Prostate gland (tissue), 2 donors: Measurements from ENCODE around the gene B3GLCT. TPM values are rescaled to one million over a fixed set of nuclear protein-coding genes. Genes with fewer than 3 reads are reported as not detected.
A peak's percentile ranks its signal among the peaks of the same experiment; 100 is the strongest.

Source experiments
- DNase-seq: peaks from one replicate; pipeline ENCODE4 v3.0.0-alpha.2; 2019; ENCODE audit warnings: low spot score
- H3K27ac ChIP-seq, 2 donors: fragments of 200-600 bp; sonication (generic); 2 replicates each; pipeline ENCODE4 v1.5.1; 2017 to 2019
- H3K27me3 ChIP-seq: fragments of 200-600 bp; sonication (generic); replicated peaks from 2 replicates; pipeline ENCODE4 v1.5.1; 2019; ENCODE audit not compliant: insufficient read depth
- H3K36me3 ChIP-seq, 2 donors: fragments of 200-600 bp; sonication (generic); 1 replicate in 1 of 2; 2 replicates in 1 of 2; pipeline versions ENCODE4 v1.5.1 to v1.8.1; 2017 to 2019
- H3K4me1 ChIP-seq: fragments of 200-600 bp; sonication (generic); replicated peaks from 2 replicates; pipeline ENCODE4 v1.5.1; 2019
- H3K4me3 ChIP-seq, 2 donors: fragments of 200-600 bp; sonication (generic); 2 replicates each; pipeline ENCODE4 v1.5.1; 2017 to 2019
- H3K9me3 ChIP-seq: fragments of 200-600 bp; sonication (generic); 2 replicates; pipeline ENCODE4 v1.5.1; 2017
- CTCF ChIP-seq, 4 experiments: fragments of 200-600 bp in 2 of 4; fragments of 450-650 bp in 2 of 4; sonication (generic) in 2 of 4; IDR thresholded peaks; 1 replicate in 3 of 4; 2 replicates in 1 of 4; pipeline ENCODE4 v1.5.1; 2016 to 2019; ENCODE audit warnings: antibody characterized with exemption in 4 of 4, mild to moderate bottlenecking in 2 of 4, moderate library complexity in 2 of 4
- POLR2A ChIP-seq: fragments of 450-650 bp; IDR thresholded peaks from one replicate; pipeline ENCODE4 v1.6.1; 2016; ENCODE audit warnings: antibody characterized with exemption, mild to moderate bottlenecking
- POLR2AphosphoS5 ChIP-seq: sonication (generic); formaldehyde crosslinking; IDR thresholded peaks from one replicate; pipeline ENCODE4 v1.6.1; 2017; ENCODE audit warnings: antibody characterized with exemption
- WGBS: methylation state at CpG from one replicate; pipeline ENCODE4 v1.1.5; 2018; 5-methylcytosine and 5-hydroxymethylcytosine counted together
- intact Hi-C: fragments of 100-400 bp; cut with DNase I; formaldehyde crosslinking; loops from one replicate; pipeline ENCODE4 v1.14.2; 2022
- total RNA-seq, 2 donors: library from RNA; depleted of rRNA; stranded (reverse); fragments of >200 nt; gene quantifications; one replicate each; pipeline ENCODE4 v1.1.0, GENCODE V29; 2016

B3GLCT gene
- total RNA-seq, 2 donors from 2014 or later: 4.4 to 14.7 TPM

DNA sequence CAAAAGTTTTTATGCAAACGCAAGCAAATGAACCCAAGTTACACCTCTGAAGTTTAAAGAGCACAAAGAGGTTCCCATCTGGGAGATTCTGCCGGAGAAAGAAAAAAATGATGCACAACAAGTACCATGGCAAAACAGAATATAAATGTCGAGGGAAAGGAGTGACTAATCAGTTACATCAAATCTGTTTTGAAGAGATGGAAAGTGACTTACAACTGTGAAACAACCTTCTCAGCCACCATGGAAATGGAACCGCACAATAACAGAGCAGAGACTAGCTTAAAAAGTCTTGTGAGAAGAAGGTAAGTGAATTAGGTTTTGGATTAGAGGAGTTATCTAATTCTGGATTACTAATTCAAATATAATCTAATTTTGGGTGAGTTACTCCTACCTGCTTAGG lies 40.5 kb upstream of the B3GLCT start:
- TF ChIP-seq POLR2A: no peak
- no peak for TF ChIP-seq CTCF (IDR thresholded peaks at IDR 0.05)
- Histone ChIP-seq H3K27me3 (no peaks in the 10 kb centered on the region), H3K36me3 (no peaks in the 10 kb centered on the region), H3K4me1 (no peaks in the 10 kb centered on the region), H3K27ac (no peak overlapping the region), H3K9me3 (no peaks in the 10 kb centered on the region), H3K4me3 (no peak overlapping the region)
- no peak for DNase-seq
- intact Hi-C loops: no loop called here
- 71% methylated on average over 4 of the region's 4 CpGs for WGBS

GRCh38 chr13:31160857-31161556 lies 38.8 kb upstream of the B3GLCT start:
- H3K27ac ChIP-seq: peak overlapping the region; percentile 92 to 100
- H3K36me3 ChIP-seq: no peaks in the 10 kb centered on the region
- TF ChIP-seq POLR2A (peak; percentile 78), POLR2AphosphoS5 (peak; percentile 88), CTCF (IDR thresholded peaks at IDR 0.05) (no peak)
- DNase-seq: peak; percentile 68
- WGBS: under 1% methylated on average over 35 of the region's 51 CpGs
- intact Hi-C loops: loop anchor here (5.0 kb wide), 2 partner anchors 36 to 854 kb away; partner anchors contain the start of genes B3GLCT and KATNAL1
- no peaks in the 10 kb centered on the region for H3K27me3 ChIP-seq
- no peaks in the 10 kb centered on the region for H3K9me3 ChIP-seq
- peak overlapping the region; percentile 55 to 88 for H3K4me3 ChIP-seq
- H3K4me1 ChIP-seq: no peaks in the 10 kb centered on the region

DNA sequence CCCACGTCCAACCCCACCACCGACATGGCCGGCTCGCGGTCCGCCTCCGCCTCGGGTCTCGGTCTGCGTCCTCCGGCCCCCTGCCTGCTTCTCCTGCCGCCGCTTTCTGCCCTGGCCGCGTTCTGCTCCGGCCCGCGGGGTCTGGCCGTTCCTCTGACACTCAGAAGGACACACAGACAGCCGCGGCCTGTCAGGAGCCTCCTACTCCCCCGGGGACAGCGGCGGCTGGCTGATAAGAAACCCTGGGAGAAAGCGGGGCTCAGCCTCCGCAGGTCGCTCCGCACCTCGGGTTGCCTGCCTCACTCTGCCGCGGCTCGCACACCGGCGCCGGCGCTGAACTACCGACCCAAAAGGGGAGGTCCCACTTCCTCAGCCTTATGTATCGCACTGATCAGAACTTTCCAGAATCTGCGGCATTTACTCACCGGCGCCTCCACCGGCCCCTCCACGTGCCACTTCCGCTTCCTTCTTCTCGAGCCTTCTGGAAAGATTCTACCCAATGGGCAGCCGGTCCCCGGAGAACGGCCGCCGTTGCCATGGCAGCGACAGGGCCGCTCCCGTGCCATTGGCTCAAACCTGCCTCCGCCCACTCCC lies 38.1 kb upstream of the B3GLCT start, which contains the start of gene HSPH1:
Gene HSPH1 (minus strand): TSS at position 348 of the 594 bp plus-strand sequence. CDS start 322 bp downstream, at position 26.
- Histone ChIP-seq H3K36me3 (no peaks in the 10 kb centered on the region), H3K9me3 (no peaks in the 10 kb centered on the region), H3K4me3 (peak within 1 kb of the TSS; percentile 55 to 88), H3K27ac (peak within 1 kb of the TSS; percentile 92 to 100), H3K27me3 (no peaks in the 10 kb centered on the region), H3K4me1 (no peaks in the 10 kb centered on the region)
- DNase-seq: peak; percentile 98
- intact Hi-C loops: loop anchor here (5.0 kb wide), 2 partner anchors 36 to 854 kb away; partner anchors contain the start of genes B3GLCT and KATNAL1
- under 1% methylated on average over 31 of the region's 54 CpGs for WGBS
- peak; percentile 95 for TF ChIP-seq POLR2A
- peak in 2 of 4 experiments; percentile 5 to 34 for TF ChIP-seq CTCF (IDR thresholded peaks at IDR 0.05)
- TF ChIP-seq POLR2AphosphoS5: peak; percentile 98

DNA sequence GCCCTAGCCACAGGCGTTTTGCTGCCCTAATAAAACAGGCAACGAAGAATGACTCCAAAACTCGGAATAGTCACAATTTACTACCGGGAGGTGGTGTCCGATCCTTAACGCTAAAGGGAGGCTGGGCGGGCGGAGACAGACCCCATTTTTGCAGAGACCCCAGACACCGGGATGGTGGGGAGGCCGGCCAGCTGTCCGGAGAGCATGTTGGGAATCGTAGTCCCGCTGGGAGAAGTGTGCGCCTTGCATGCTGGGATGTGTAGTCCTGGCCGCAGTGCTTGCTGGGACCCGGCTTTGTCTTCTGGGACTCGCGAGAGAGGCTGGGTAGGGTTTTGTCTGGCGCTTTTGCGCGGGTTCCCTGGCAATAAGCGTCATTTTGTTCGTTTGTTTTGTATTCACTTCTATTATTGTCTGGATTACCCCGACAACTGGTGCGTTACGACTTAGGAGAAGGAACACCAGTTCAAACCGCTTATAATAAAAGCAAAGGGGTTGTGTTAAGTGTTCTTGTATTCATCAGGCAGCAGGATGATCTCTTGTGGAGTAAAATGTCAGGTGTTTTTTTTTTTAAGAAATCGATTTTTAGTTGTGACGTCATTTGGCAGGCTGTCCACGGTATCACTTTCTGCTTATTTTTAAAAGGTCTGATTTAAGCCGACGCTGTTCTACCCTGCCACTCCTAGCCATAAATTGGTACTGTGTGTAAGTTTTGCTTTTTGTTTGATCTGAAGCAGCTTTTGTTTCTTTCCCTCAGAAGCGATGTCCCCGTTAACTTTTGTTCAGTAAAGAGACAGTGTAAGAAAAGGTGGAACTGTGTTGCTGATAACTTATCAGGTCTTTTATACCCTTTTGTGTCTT lies 37.4 kb upstream of the B3GLCT start:
- TF ChIP-seq POLR2AphosphoS5: peak; percentile 64
- TF ChIP-seq CTCF (IDR thresholded peaks at IDR 0.05): no peak
- peak; percentile 87 for TF ChIP-seq POLR2A
- Histone ChIP-seq H3K27ac (peak overlapping the region; percentile 92 to 100), H3K36me3 (no peaks in the 10 kb centered on the region), H3K27me3 (no peaks in the 10 kb centered on the region), H3K4me3 (peak overlapping the region; percentile 55 to 88), H3K9me3 (no peaks in the 10 kb centered on the region), H3K4me1 (no peaks in the 10 kb centered on the region)
- intact Hi-C loops: loop anchor here (5.0 kb wide), 2 partner anchors 35 to 855 kb away; partner anchors contain the start of genes B3GLCT and KATNAL1
- under 1% methylated on average over 34 of the region's 34 CpGs for WGBS
- peak; percentile 96 for DNase-seq
